ENCODE measurements around the gene ARNT2.

GRCh38 chr15:80517290-80517689, 113.1 kb downstream of the ARNT2 start:
- TF ChIP-seq CTCF (IDR thresholded peaks at IDR 0.05) (no peak), ZFX (IDR thresholded peaks at IDR 0.05; ENCODE audit: borderline replicate concordance) (no peak)

All from 22Rv1 (cell line).